Esophagus squamous epithelium (tissue), 4 donors: Measurements from ENCODE around the gene LRRC10.

Experiments used
- CTCF ChIP-seq, 6 experiments: fragments of 450-650 bp in 4 of 6; fragments of 200-600 bp in 2 of 6; sonication (generic) in 2 of 6; IDR thresholded peaks; one replicate each; pipeline ENCODE4 v1.5.1; 2016 to 2019; ENCODE audit warnings: antibody characterized with exemption in 6 of 6, mild to moderate bottlenecking in 4 of 6, moderate library complexity in 4 of 6
- POLR2A ChIP-seq, 4 donors: fragments of 450-650 bp; IDR thresholded peaks; one replicate each; pipeline ENCODE4 v1.6.1; 2017; ENCODE audit warnings: antibody characterized with exemption in 4 of 4, mild to moderate bottlenecking in 4 of 4, moderate library complexity in 3 of 4

GRCh38 chr12:69660164-69660863 is 49.6 kb upstream of the LRRC10 start:
- TF ChIP-seq CTCF (IDR thresholded peaks at IDR 0.05) (no peak), POLR2A (IDR thresholded peaks at IDR 0.05) (no peak)
